ENCODE measurements around the gene GAREM2.

GAREM2 gene

DNA sequence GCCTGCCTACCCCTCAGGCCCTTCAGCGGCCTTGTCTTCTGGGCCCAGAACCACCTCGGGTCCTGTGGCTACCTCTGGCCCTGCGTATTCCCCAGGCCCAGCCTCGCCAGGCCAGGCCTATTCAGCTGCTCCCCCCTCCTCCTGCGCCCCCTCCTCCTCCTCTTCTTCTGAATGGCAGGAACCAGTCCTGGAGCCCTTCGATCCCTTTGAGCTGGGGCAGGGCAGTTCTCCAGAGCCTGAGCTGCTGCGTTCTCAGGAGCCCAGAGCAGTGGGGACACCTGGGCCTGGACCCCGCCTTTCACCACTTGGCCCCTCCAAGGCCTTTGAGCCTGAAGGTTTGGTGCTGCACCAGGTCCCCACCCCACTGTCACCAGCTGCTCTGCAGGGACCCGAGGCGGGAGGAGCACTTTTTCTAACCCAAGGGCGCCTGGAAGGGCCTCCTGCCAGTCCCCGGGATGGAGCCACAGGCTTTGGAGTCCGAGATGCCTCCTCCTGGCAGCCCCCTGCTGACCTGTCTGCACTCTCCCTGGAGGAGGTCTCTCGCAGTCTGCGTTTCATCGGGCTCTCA lies 14.7 kb downstream of the GAREM2 start:
- DNase-seq (ENCODE audit: low read depth in 2 of 2): no peak

DNA sequence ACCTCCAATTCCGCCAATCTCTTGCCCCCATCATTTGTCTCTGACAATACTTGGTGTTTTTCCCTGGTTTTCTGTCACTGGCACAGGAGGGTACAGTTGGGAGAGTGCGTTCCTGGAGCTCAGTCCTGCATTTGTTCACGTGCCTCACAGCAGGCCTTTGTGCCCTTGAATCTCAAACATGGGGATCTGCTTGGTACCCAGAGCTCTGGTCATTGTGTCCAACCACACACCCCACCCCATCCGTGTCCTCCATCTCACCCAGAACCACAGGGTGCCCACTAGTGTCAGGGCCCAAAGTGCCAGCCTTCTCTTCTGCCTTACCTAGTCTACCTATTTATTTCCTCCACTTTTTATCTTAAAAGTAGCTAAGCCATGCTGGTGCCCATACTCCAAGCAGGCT lies 16.2 kb downstream of the GAREM2 start:
- no peak for DNase-seq (ENCODE audit: low read depth in 2 of 2)

DNA sequence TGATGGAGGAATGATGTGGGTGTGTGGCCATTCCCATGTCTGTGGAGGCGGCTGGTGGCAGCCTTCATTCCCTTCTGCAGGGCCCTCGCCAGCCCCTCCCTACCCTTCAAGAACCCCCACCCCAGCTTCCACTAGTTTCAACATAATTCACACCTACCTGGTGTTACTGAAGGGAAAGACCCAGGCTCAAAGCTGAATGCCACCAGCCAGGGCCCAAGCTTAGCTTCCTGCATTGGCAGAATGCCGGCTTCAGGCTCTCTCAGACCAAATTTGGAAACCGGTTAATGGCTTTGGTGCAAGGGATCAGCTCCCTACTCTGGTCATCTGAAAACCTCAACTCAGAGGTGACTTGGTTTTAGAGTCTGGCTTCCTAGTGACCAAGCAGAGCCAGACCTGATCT lies 16.9 kb downstream of the GAREM2 start:
- no peak for DNase-seq (ENCODE audit: low read depth in 2 of 2)

DNA sequence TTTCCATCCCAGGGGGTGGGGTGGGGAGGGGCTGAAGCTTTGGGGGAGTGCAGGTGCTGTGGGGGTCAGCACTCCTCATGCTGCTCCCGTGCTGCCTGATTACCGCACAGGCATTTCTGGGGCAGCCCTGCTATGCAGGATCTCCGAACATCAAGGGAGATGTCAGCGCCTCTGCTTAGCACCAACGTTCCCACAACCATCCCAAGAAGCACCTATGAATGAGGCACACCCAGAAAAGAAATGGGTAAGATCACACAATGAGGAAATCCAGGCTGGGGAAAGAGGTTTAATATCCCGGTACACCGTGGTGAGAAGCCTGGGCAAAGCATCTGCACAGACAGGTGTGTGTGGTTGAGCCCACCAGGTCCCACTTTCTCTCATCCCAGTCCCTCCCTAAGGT lies 17.5 kb downstream of the GAREM2 start:
- DNase-seq (ENCODE audit: low read depth in 2 of 2): no peak

DNA sequence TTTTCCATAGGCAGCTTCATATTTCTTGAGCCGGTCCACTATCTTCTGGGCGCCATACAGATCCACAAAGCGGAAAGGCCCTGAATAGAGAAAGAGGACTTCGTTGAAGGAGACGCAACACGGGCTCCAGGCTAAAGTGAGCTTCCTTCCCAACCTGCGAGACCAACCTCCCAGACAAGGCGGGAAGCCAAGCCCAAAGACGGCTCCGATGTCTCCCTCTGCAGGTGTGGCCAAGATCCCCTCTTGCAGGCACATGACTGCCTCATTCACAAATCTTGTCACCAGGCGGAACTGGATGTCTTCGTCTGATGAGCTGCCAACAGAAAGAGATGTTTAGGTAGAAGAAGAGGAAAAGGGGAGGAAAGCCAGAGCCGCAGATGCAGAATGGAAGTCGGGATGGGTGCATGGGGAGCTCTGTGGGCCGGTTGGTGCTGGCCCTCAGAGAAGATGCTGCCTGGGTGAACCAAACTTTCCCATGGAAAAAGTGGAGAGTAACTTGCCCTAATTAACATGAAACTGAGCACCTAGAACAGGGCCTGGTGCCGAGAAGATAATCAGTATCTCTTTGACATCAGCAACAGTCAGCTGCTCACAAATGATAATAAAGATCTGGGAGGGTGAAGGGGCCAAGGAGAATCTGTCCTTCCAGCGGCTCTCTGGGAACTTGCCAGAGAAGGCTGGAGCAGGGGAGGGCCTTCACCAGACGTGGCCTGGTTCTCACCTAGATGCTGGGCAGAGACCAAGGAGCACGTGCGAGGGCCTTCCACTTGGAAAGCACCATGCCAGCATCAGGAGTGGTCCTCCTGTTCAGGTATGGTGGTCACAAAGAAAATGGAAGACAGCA lies 18.6 kb downstream of the GAREM2 start:
- no peak for DNase-seq (ENCODE audit: low read depth in 2 of 2)

DNA sequence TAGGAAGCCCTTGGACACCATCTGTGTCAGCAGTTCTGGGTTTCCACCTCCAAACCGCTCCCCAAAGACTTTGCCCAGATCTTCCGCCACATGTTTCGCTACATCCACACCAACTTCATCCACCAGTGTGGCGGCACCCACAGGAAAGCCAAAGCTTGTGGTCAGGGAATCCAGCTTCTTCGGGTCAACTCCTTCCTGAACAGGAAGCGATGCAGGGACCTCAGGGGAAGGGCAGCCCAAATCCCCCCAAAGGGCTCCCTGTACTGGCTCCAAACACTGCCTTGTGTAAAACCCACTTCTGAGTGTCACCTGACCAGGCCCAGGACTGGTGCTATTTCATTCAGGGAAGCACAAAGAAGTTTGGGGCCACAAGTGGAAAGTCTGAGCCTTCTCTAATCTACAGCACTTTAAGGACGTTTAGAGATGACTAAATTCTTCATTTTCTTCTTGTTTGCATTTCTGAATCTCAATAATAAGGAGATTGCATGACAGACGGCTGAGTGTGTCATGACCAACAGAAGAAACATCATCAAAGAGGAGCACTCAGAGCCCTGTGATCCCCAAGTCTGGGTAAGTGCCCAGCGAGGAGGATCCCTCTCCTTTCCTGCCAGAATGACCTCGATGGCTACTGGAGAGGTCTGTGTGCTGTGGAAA lies 20.8 kb downstream of the GAREM2 start:
- DNase-seq (ENCODE audit: low read depth in 2 of 2): no peak

DNA sequence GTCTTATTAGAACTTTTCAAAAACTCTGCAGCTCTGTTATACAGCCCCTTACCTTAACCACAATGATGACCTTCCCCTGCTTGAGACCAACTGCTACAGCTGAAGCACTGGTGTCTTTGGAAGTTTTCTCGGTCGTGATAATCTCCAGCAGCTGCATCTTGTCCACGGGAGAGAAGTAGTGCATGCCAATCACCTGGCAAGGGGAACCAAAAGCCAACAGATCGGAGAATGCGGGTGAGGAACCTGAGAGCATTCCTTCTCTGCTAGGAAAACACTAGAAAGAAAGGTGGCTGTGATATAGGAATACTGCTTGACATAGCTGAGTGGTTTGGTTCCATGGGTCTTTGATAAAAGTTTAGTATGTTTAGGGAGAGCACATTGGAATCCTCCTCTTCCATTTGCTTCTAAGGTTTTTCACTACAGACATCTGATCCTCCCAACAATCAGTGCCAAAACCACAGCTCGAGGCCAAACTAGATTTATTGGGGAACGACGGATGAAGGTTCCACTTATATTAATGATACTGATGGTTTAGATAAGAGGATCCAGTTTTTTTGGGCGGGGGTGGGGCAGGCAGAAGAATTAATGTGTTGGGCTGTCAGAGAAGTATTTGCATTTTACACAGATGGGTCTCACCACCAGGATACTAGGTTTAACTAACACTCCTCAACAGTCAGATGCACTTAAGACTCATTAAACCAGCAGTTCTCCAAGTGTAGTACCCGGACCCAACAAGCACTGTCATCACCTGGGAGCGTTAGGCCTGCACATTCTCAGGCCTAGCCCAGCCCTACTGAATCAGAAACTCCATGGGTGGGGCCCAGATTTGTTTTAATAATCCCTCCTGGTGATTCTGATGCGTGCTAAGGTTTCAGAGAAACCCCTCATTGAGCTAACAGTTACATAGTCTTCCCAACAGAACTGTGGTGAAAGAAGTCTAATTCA lies 22.4 kb downstream of the GAREM2 start:
- DNase-seq (ENCODE audit: low read depth in 2 of 2): no peak

DNA sequence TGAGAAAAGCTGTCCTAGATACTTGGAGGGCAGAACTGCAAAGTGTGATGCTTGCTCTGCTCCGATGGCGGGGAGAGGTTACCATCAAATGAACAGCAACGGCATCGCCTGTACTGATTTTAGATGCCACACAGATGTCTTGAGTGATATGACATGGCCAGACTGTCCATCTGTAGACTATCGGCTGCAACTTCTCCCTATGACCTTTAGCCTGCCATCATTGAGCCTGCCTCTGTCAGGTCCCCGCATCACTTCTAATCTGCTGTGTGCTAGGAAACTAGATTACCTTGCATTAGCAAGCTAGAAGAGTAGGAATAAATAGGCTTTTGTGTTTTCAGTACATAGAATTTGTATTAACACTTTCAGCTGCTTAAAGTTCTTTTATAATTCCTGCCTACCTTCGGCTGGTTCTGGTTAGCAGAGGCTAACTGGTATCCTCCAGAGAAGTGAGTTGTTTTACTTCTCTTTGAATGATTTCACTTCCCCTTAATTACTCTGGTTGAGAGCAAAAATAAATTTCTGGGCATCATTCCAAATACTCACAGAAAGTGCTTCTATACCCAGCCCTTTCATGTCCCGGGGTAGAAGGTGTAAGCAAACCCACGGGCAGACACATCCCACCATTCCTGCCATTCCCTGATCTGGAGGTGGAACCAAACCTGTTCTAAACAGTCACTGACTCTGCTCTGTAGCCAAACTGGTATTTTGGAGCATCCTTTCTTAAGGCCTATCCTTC lies 24.0 kb downstream of the GAREM2 start:
- DNase-seq (ENCODE audit: low read depth in 2 of 2): no peak

DNA sequence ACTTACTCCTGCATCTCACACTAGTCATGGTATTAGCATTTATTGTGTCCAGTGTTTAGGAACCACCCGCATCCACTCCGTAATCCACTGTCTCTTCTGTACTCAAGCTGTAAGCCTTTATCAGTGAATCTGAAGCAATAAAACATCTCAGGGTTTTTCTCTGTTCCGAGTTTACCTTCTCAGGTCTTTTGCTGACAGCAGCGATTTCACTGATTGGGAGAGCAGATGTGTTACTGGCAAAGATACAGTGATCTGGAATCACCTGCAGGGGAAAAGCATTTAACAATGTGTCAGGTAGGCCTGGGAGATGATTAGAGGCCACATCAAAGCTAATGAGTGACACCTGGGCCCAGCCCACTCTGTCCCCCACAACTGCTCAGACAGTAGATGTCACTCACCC lies 24.6 kb downstream of the GAREM2 start:
- DNase-seq (ENCODE audit: low read depth in 2 of 2): no peak

DNA sequence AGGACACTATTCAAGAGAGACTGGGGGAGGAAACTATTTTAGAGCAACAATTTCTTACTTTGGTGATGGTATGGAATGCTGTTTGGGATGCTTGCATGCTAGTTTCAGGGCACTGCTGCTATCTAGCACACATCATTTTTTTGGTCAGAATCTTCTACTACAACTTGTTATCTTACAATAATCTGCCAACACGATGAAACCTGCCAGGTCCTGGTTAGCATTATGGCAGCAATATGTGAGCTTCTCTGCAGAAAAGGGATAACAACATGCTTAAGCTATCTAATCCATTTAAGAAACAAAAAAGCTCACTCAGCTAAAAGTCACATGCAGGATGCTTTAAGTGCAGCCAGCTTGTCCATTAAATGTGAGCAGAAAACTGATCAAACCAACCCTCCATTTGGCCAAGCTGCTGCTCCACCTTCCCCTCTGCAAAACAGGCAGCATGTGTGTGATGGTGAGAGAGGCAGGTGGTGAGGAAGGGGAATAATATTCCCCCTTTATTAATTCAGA lies 30.1 kb downstream of the GAREM2 start:
- no peak for DNase-seq (ENCODE audit: low read depth in 2 of 2)

DNA sequence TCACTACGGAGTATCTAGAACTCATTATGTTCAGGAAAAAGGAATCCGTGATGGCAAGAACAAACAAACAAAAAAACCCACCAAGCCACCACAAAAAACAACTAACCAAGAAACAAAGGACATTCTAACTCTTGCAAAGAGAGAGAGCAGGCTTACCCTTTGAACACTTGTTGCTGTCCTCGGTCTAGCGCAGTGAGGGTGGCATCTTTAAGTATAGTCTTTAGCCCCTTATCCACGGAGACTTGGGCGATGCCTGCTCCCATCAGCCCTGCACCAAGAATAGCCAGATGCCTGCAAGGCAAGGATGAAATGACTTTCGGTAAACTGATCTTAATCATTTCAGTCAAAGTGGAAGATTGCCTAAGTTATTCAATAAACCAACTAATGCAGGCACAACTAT lies 31.0 kb downstream of the GAREM2 start:
- no peak for DNase-seq (ENCODE audit: low read depth in 2 of 2)

DNA sequence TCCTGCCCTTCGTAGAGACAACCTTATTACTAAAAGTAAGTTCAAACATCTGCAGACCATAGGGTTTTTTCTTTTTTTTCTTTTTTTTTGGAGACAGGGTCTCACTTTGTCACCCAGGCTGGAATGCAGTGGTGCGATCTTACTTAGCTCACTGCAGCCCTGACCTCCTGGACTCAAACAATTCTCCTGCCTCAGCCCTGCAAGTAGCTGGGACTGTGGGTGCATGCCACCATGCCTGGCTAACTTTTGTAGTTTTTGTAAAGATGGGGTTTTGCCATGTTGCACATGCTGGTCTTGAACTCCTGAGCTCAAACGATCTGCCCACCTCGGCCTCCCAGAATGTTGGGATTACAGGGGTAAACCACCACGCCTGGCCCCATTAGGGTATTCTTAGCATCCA lies 39.1 kb downstream of the GAREM2 start:
- no peak for DNase-seq (ENCODE audit: low read depth in 2 of 2)

DNA sequence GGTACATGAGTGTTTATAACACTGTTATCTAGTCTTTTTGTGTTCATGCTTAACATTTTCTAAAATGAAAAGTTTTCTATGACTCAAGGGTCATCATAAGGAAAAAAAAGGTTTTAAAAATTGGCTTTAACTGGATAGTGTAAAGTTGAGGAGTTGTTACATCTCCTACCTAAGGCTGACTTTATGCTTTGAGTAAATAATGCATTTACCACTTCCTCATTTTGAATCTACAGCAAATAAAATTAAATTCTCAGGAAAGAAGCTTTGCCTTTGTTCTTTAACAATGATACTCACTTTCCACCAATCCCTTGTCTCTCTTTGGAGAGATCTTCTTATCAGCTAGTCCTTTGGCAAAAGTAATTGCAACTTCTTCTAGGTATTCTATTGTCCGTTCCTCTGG lies 41.9 kb downstream of the GAREM2 start:
- no peak for DNase-seq (ENCODE audit: low read depth in 2 of 2)

DNA sequence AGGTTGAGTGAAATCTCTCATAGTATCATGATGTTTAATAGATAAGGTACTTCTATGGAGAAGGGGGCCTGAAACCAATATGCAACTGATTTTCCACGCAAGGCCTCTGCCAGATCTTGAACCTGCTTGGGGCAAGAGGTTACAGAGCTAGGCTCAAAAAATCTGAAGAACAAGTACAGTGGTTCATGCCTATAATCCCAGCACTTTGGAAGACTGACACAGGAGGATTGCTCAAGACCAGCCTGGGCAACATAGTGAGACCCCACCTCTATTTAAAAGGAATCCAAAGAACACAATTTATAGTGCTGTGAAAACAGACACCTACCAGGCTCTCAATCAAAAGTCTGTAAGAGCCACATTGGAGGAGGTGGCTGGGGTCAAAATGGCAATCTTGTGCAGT lies 42.9 kb downstream of the GAREM2 start:
- DNase-seq (ENCODE audit: low read depth in 2 of 2): no peak

DNA sequence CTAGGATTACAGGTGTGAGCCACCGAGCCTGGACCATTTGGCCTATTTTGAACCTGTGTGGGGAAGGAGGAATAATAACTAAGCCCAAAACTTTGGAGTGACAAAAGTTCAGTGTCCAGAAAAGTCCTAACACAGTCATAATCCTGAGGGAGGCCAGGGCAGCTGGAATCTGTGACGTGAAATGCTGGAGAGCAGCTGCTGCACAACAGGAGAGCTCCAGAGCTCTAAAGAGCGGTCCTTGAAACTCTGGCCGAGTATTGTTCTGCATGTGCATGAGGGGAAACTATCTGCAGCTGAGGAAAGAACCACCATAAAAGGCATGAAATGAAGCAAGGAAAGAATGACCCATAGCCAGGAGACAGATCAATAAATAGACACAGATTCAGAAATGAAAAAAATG lies 43.7 kb downstream of the GAREM2 start:
- DNase-seq (ENCODE audit: low read depth in 2 of 2): no peak

DNA sequence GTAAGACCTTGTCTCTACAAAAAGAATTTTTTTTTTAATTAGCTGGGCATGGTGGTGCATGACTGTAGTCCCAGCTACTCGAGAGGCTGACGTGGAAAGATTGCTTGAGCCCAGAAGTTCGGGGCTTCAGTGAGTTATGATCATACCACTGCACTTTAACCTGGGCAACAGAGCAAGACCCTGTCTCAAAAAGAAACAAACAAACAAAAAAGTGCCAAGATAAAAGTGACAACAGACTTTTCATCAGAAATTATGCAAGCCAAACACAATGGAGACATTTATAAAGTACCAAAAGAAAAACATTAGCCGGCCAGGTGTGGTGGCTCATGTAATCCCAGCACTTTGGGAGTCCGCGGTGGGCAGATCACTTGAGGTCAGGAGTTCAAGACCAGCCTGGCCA lies 44.8 kb downstream of the GAREM2 start:
- DNase-seq (ENCODE audit: low read depth in 2 of 2): no peak

DNA sequence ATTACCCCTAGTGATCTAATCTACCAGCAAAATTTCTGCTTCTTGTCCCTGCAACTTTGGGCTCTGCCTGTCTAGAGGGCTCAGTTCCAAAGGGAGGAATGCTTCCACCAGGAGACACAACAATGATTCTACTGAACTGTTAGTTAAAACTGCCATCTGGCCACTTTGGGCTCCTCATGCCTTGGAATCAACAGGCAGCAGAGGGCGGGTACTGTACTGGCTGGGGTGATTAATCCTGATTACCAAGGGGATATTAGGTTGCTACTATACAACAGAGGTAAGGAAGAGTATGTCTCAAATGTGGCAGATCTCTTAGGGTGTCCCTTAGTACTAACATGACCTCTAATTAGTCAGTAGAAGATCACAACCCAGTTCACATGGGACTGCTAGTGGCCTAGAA lies 50.1 kb downstream of the GAREM2 start:
- DNase-seq (ENCODE audit: low read depth in 2 of 2): no peak

DNA sequence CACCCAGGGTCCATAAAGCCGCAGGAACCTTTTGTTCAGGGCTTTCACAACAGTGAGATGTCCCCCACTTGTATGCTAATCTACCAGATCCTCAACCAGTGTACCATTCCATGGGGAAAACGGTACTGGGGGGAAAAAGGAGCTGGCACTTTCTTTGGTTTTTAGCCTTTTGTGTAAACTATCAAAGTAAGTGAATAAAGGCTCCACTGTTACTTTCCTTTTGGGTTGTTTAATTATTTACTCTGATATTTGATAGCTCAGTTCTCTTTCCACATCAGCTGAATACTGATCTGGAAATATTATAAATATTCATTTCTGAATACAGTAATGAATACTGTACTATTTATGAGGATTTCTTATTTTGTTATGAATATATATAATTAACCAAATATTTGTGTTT lies 51.2 kb downstream of the GAREM2 start:
- no peak for DNase-seq (ENCODE audit: low read depth in 2 of 2)

DNA sequence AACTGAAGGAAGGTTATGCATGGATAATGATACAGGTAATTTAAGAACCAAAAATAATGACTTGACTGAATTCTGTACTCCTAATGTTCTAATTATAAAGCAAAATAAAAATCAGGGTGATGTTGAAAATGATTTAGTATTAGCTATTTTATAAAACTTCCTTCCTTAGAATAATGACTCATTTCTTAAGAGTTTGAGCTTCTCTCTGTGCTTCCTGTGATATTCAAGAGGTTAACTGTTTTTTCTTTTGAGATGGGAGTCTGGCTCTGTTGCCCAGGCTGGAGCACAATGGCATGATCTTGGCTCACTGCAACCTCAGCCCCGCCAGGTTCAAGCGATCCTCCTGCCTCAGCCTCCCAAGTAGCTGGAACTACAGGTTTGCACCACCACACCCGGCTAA lies 56.7 kb downstream of the GAREM2 start:
- DNase-seq (ENCODE audit: low read depth in 2 of 2): no peak

DNA sequence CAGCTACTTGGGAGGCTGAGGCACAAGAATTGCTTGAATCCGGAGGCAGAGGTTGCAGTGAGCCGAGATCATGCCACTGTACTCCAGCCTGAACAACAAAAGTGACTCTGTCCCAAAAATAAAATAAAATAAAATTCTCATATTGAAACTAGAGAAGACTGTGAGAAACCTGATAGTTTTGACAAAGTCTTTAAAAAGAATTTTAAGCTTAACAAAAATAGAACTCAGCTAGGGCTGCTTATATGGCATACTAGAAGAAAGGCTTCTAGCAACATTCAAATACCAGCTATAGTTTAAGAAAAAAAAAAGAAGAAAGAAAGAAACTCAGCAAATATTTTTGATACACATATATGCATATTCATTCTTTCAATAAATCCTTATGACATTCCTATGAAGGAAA lies 57.9 kb downstream of the GAREM2 start:
- DNase-seq (ENCODE audit: low read depth in 2 of 2): no peak

DNA sequence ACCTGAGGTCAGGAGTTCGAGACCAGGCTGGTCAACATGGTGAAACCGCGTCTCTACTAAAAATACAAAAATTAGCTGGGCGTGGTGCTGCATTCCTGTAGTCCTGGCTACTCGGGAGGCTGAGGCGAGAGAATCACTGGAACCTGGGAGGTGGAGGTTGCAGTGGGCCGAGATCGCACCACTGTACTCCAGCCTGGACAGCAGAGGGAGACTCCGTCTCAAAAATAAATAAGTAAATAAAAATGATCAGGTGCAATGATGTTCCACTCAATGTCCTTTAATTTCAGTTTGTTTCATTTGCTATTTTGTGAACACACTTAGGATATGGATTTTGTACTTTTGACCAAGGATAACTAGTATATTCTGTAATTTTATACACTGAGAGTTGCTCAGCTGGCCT lies 62.2 kb downstream of the GAREM2 start:
- DNase-seq (ENCODE audit: low read depth in 2 of 2): no peak

All from activated CD8-positive, alpha-beta memory T cell treated with anti-CD3 and anti-CD28 coated beads for 4 hours (primary cell).